ENCODE data around the gene PAAF1.

DNA sequence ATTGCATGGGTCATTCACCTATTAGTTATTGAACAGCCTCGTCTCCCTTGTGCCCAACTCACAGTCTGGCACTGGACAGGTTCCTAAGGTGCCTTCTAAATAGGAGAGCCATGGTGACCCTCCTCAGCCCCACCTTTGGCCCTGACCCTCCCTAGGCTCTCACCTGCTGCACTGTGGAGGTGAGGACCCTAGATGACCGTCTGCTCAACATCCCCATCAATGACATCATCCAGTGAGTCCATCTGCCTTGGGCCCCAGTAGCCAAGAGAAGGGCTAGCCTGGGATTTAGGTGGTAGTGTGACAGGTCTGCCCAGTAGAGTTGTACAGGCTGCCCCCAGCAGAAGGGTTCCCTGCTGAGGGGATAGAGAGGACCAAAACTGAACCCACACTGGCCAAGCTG, 92.3 kb downstream of the PAAF1 start:
- TF ChIP-seq POLR2A (IDR thresholded peaks at IDR 0.05): no peak
- TF ChIP-seq, protein P1, sequence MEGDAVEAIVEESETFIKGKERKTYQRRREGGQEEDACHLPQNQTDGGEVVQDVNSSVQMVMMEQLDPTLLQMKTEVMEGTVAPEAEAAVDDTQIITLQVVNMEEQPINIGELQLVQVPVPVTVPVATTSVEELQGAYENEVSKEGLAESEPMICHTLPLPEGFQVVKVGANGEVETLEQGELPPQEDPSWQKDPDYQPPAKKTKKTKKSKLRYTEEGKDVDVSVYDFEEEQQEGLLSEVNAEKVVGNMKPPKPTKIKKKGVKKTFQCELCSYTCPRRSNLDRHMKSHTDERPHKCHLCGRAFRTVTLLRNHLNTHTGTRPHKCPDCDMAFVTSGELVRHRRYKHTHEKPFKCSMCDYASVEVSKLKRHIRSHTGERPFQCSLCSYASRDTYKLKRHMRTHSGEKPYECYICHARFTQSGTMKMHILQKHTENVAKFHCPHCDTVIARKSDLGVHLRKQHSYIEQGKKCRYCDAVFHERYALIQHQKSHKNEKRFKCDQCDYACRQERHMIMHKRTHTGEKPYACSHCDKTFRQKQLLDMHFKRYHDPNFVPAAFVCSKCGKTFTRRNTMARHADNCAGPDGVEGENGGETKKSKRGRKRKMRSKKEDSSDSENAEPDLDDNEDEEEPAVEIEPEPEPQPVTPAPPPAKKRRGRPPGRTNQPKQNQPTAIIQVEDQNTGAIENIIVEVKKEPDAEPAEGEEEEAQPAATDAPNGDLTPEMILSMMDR (IDR thresholded peaks at IDR 0.05): no peak
